RWPE1 (cell line): ENCODE data around the gene PLXNC1.

Experiments used
- CTCF ChIA-PET: fragments of 350-600 bp; sonication (Branson Sonifier 250); formaldehyde crosslinking; extraction: SDS; loops from one replicate; lab custom pipeline; 2021; lab: Yijun Ruan, JAX
- POLR2A ChIA-PET: fragments of 400-600 bp; formaldehyde crosslinking; extraction: SDS; loops from one replicate; lab custom pipeline; 2020; ENCODE audit warnings: antibody characterized with exemption; ENCODE audit not compliant: low non-redundant PET; lab: Yijun Ruan, JAX
- DNase-seq: peaks from one replicate; pipeline ENCODE4 v3.0.0; 2012; ENCODE audit warnings: low spot score
- H3K27ac ChIP-seq: fragments of 450-650 bp; 2 replicates; pipeline ENCODE4 v1.5.1; 2017
- TF ChIP-seq, protein P1 (sequence below): fragments of 450-650 bp; conservative IDR thresholded peaks from 2 replicates; pipeline ENCODE4 v1.5.1; 2017; ENCODE audit warnings: low read depth, mild to moderate bottlenecking

Gene PLXNC1

DNA sequence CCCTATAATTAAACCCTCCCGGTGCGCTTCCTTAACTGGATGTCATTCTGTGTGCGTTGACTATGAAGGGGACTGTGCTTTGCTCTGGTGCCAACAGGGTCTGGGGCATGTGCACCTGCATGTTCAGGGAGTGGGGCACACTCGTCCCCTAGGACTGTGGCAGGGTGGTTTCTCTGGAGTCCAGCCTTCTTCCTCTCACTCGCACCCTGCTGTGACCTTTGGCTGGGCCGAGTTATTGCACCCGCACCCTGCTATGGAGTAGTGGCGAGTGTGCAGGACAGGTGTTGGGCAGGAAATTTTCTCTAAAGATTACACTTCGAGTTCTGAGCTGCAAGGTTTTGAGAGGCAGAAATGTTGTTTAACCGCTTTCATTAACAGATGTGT, 138.9 kb downstream of the PLXNC1 start:
- ChIA-PET POLR2A (no interaction called here), CTCF (interaction anchor here (0.5 kb wide), 1 partner anchor 138 kb away, joined by 3 read pairs; no protein-coding TSS in a partner anchor)
- no peak for DNase-seq
- TF ChIP-seq, protein P1, sequence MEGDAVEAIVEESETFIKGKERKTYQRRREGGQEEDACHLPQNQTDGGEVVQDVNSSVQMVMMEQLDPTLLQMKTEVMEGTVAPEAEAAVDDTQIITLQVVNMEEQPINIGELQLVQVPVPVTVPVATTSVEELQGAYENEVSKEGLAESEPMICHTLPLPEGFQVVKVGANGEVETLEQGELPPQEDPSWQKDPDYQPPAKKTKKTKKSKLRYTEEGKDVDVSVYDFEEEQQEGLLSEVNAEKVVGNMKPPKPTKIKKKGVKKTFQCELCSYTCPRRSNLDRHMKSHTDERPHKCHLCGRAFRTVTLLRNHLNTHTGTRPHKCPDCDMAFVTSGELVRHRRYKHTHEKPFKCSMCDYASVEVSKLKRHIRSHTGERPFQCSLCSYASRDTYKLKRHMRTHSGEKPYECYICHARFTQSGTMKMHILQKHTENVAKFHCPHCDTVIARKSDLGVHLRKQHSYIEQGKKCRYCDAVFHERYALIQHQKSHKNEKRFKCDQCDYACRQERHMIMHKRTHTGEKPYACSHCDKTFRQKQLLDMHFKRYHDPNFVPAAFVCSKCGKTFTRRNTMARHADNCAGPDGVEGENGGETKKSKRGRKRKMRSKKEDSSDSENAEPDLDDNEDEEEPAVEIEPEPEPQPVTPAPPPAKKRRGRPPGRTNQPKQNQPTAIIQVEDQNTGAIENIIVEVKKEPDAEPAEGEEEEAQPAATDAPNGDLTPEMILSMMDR = no peak
- H3K27ac ChIP-seq = no peak overlapping the region

DNA sequence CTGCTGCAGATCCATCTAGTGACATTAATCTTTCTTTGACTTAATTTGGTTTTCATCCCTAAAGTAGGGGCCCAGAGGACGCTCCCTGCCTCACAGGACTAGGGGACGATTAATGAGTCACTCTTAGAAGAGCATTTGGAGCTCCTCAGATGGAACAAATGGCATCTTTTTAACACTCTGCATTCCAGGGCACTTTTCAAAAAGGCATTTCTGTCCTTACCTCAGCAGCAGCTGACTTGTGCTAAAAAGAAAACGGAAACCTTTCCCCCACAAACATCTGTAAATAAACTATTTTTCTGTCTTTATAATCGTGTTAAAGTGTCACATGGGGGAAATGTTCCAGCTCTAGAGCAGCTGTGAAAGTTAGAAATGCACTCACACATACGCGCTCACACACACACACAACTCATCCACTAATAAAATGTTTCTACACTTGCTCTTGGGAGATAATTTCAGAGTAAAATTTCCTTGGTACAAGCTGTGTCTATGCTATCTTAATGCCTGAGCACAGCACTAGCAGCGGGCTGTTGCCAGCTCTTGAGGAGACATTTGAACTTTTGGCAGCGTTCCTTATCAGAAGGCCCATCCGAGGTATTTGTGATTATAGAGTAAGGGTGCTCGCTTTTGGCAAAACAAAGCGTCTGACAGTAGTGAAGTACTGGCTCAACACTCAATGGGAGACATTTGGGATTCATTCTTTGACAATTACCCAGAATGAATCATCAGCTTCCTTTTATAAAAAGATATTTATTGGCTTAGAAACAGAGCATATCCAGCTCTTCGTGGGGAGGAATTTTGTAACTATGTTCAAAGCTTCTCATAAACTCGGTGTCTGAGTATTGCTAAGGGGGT, 141.3 kb downstream of the PLXNC1 start:
- TF ChIP-seq, protein P1 = no peak
- DNase-seq = peak; percentile 17
- ChIA-PET POLR2A (no interaction called here), CTCF (no interaction called here)
- H3K27ac ChIP-seq = no peak overlapping the region

DNA sequence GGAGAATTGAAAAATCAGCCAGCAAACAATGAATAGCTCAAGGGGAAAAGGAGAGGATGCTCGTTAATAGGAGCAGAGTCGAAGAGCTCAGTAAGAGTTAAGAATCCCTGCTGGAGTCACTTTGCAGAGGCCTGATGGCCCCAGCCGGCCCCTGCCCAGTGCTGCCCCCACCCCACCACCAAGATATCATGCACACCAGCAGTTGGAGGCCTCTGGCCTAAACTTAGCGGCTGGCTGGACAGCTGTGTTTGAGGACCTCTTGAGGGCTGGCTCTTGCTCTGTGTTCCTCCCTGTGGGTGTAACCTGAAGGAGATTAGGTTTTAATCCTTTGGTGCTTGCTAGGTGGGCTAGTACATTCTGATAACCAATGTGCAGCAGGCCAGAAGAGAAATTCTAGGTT, 142.0 kb downstream of the PLXNC1 start:
- no peak for DNase-seq
- TF ChIP-seq, protein P1 = no peak
- H3K27ac ChIP-seq = no peak overlapping the region
- ChIA-PET CTCF (no interaction called here), POLR2A (no interaction called here)

DNA sequence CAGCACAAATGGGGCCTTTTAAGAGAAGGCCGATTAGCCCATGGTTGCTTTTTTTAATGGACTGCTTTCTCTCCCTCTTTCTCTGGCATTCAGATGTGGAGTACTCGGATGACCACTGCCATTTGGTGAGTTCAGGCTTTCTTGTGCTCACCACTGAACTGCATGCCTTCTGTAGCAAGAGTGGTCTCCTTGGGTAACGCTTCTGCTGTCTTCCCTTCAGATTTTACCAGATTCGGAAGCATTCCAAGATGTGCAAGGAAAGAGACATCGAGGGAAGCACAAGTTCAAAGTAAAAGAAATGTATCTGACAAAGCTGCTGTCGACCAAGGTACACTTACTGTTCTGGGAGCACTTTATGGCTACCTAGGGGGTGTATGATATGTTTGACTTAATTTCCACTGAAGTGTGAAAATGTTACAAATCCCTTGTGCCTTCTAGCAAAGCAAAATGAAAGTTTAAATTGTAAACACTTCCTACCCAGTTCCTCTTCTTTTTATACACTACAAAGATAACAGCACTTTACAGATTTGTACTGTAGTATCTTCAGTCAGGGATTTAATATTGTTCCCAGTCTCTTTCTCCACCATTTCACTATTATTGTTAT, 148.8 kb downstream of the PLXNC1 start:
- no peak overlapping the region for H3K27ac ChIP-seq
- CTCF ChIA-PET = no interaction called here
- POLR2A ChIA-PET = no interaction called here
- TF ChIP-seq, protein P1 = no peak
- DNase-seq = no peak

DNA sequence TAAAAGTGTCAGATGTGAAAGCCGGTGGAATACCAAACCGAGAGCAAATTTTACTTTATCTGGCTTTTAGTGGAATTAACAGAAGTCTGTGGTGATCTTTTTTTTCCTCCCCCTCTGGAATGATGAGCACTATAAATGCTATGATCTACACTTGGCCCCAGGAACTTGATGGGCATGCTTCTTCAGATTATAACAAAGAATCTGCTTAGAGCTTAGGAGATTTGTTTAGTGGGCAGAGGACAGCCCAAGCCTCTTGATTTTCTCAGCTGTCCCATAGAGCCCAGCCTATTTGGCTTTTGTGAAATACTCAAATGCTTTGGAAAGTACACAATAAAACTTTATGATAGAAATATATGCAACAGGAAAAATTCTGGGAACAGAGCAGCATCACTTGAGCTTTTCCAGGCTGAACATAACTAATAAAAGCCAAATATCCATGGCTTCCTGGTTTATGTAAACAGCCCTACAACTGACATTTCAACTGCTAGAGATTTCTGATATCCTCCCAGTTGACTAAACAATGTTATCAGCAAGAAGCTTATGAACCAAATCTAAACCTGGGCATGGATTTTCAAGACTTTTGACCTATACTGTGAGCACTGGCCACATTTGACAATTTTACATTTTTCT, 149.6 kb downstream of the PLXNC1 start:
- H3K27ac ChIP-seq = no peak overlapping the region
- TF ChIP-seq, protein P1 = no peak
- ChIA-PET POLR2A (no interaction called here), CTCF (interaction anchor here (0.7 kb wide), 1 partner anchor 49 kb away, joined by 3 read pairs; no protein-coding TSS in a partner anchor)
- no peak for DNase-seq

DNA sequence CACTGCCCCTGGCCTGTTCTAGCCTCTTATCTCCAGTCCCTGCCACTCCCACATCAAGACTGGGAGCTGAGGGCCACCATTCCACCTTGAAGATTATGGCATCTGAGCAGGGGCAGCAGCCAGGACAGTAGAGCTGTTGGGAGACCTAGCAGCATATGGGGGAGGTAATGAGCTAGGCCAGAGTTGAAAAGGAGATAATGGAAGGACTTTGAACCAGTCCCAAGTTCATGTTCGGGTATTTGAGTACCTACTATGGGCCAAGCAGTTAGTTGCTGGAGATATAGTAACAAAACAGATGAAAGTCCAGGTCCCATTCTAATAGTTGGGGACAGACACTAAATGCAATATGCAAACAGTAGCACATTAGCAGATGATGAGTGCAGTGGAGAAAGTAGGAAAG, 151.5 kb downstream of the PLXNC1 start:
- H3K27ac ChIP-seq = no peak overlapping the region
- POLR2A ChIA-PET = no interaction called here
- TF ChIP-seq, protein P1 = no peak

More for the DNA sequence above, 151.5 kb downstream of the PLXNC1 start:
- CTCF ChIA-PET = no interaction called here
- no peak for DNase-seq
